ENCODE results near the gene TNNT3.

- TF ChIP-seq SPI1 (IDR thresholded peaks at IDR 0.05; ENCODE audit: borderline replicate concordance, low read depth) (no peak), POLR2AphosphoS5 (IDR thresholded peaks at IDR 0.05; ENCODE audit: low read depth) (no peak), CTCF (IDR thresholded peaks at IDR 0.05; ENCODE audit: insufficient read depth, low read length) (no peak)
Measured at GRCh38 chr11:1966531-1966930, 47.0 kb downstream of the TNNT3 start.
